Measurements from ENCODE around the gene FNIP1. TPM values are rescaled to one million over a fixed set of nuclear protein-coding genes. Genes with fewer than 3 reads are reported as not detected.
A peak's percentile ranks its signal among the peaks of the same experiment; 100 is the strongest.

FNIP1 gene
- total RNA-seq, 1 donor from 2014 or later: 28.5 TPM

GRCh38 chr5:131818001-131818724 lies 21.3 kb upstream of the FNIP1 start:
- H3K79me2 ChIP-seq (ENCODE audit: insufficient read depth, low read length): no peaks in the 10 kb centered on the region
- H3K9me3 ChIP-seq (ENCODE audit: insufficient read depth, low read depth, low read length): no peaks in the 10 kb centered on the region
- no peak overlapping the region for H3K27ac ChIP-seq (ENCODE audit: low read depth, low read length)
- peaks cover 8% of the 10 kb centered on the region for H3K4me1 ChIP-seq (ENCODE audit: insufficient read depth, low read length)
- TF ChIP-seq EZH2 (IDR thresholded peaks at IDR 0.05; ENCODE audit: insufficient read depth, low read length) (no peak), CTCF (IDR thresholded peaks at IDR 0.05; ENCODE audit: insufficient read depth, low read depth, low read length) (no peak)
- H3K4me2 ChIP-seq (ENCODE audit: low read length): no peak overlapping the region
- no peak overlapping the region for H3K27ac Mint-ChIP-seq (ENCODE audit: unreplicated experiment)
- no peak overlapping the region for H3K4me3 ChIP-seq (ENCODE audit: insufficient read depth, low read depth, low read length)
- no peaks in the 10 kb centered on the region for H3K27me3 Mint-ChIP-seq (ENCODE audit: low read depth, unreplicated experiment)
- no peaks in the 10 kb centered on the region for H3K36me3 ChIP-seq (ENCODE audit: insufficient read depth, low read length)
- H3K9ac ChIP-seq (ENCODE audit: low read length): no peak overlapping the region
- FAIRE-seq (no peak), DNase-seq (ENCODE audit: low read depth) (no peak)
- H3K36me3 Mint-ChIP-seq (ENCODE audit: low read depth, unreplicated experiment): no peaks in the 10 kb centered on the region
- no peaks in the 10 kb centered on the region for H3K27me3 ChIP-seq (ENCODE audit: insufficient read depth, low read length)
- no peaks in the 10 kb centered on the region for H3K9me3 Mint-ChIP-seq (ENCODE audit: unreplicated experiment)
- no peaks in the 10 kb centered on the region for H4K20me1 ChIP-seq (ENCODE audit: insufficient read depth, low read length)
- no peak overlapping the region for H2AFZ ChIP-seq (ENCODE audit: low read depth, low read length)
- no peak overlapping the region for H3K4me3 Mint-ChIP-seq (ENCODE audit: unreplicated experiment)
- H3K4me1 Mint-ChIP-seq (ENCODE audit: low read depth, unreplicated experiment): peaks cover 22% of the 10 kb centered on the region

- Histone ChIP-seq H3K4me3 (ENCODE audit: insufficient read depth, low read depth, low read length) (no peak overlapping the region), H2AFZ (ENCODE audit: low read depth, low read length) (peak overlapping the region; percentile 12), H3K4me2 (ENCODE audit: low read length) (peak overlapping the region; percentile 34), H3K4me1 (ENCODE audit: insufficient read depth, low read length) (peaks cover 8% of the 10 kb centered on the region), H3K79me2 (ENCODE audit: insufficient read depth, low read length) (no peaks in the 10 kb centered on the region), H4K20me1 (ENCODE audit: insufficient read depth, low read length) (no peaks in the 10 kb centered on the region), H3K36me3 (ENCODE audit: insufficient read depth, low read length) (no peaks in the 10 kb centered on the region), H3K27ac (ENCODE audit: low read depth, low read length) (peak overlapping the region; percentile 46), H3K9ac (ENCODE audit: low read length) (no peak overlapping the region), H3K27me3 (ENCODE audit: insufficient read depth, low read length) (no peaks in the 10 kb centered on the region), H3K9me3 (ENCODE audit: insufficient read depth, low read depth, low read length) (no peaks in the 10 kb centered on the region)
- TF ChIP-seq CTCF (IDR thresholded peaks at IDR 0.05; ENCODE audit: insufficient read depth, low read depth, low read length) (no peak), EZH2 (IDR thresholded peaks at IDR 0.05; ENCODE audit: insufficient read depth, low read length) (no peak)
- H3K4me1 Mint-ChIP-seq (ENCODE audit: low read depth, unreplicated experiment): peaks cover 11% of the 10 kb centered on the region
- FAIRE-seq (no peak), DNase-seq (ENCODE audit: low read depth) (peak; percentile 84)
- no peaks in the 10 kb centered on the region for H3K27me3 Mint-ChIP-seq (ENCODE audit: low read depth, unreplicated experiment)
- H3K27ac Mint-ChIP-seq (ENCODE audit: unreplicated experiment): no peak overlapping the region
- H3K9me3 Mint-ChIP-seq (ENCODE audit: unreplicated experiment): no peaks in the 10 kb centered on the region
- no peak overlapping the region for H3K4me3 Mint-ChIP-seq (ENCODE audit: unreplicated experiment)
- H3K36me3 Mint-ChIP-seq (ENCODE audit: low read depth, unreplicated experiment): no peaks in the 10 kb centered on the region
Observed at GRCh38 chr5:131814990-131815389, 18.2 kb upstream of the FNIP1 start.

All from astrocyte (in vitro differentiated cells and primary cell).